Muscle layer of duodenum (tissue), 2 donors: ENCODE measurements around the gene PLA2G4B.
A peak's percentile ranks its signal among the peaks of the same experiment; 100 is the strongest.

Experiments
- H3K27ac ChIP-seq: one replicate; pipeline ENCODE4 v1.7.0; 2013; ENCODE audit warnings: mild to moderate bottlenecking, low read length
- H3K27me3 ChIP-seq: one replicate; pipeline ENCODE4 v1.7.0; 2013; ENCODE audit warnings: low read depth, mild to moderate bottlenecking, control low read depth, low read length
- H3K36me3 ChIP-seq, 2 donors: one replicate each; pipeline ENCODE4 v1.7.0; 2013; ENCODE audit warnings: low read length in 2 of 2, control low read depth in 1 of 2, mild to moderate bottlenecking in 1 of 2; ENCODE audit not compliant: insufficient read depth in 2 of 2, control insufficient read depth in 1 of 2
- H3K4me1 ChIP-seq, 2 donors: one replicate each; pipeline ENCODE4 v1.7.0; 2013; ENCODE audit warnings: low read length in 2 of 2, mild to moderate bottlenecking in 2 of 2, control low read depth in 1 of 2, moderate library complexity in 1 of 2; ENCODE audit not compliant: insufficient read depth in 2 of 2, control insufficient read depth in 1 of 2
- H3K4me3 ChIP-seq, 2 donors: one replicate each; pipeline ENCODE4 v1.7.0; 2013; ENCODE audit warnings: low read length in 2 of 2, low read depth in 1 of 2, mild to moderate bottlenecking in 1 of 2
- H3K9me3 ChIP-seq, 2 donors: one replicate each; pipeline ENCODE4 v1.7.0; 2013; ENCODE audit warnings: low read length in 2 of 2, control low read depth in 1 of 2, mild to moderate bottlenecking in 1 of 2; ENCODE audit not compliant: control insufficient read depth in 1 of 2
- donor health status: healthy.

Gene PLA2G4B

DNA sequence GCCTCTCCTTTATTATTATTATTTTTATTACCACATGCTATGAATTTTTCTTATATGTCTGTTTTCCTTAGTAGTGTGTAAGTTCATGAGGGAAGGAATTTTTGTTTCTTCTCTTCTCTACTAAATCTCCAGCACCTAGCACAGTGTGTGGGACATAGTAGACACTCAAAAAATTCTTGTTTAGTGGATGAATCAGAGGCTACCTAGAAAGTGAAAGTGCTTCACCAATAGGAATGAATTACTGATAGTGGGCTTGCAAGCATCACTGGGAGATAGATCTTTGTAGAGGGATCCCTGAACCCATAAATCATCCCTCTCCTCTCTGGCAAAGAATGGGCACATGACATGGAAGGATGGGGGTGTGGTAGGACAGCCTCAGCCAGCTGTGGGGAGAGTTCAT is 46.7 kb downstream of the PLA2G4B start:
- no peak overlapping the region for H3K4me3 ChIP-seq
- H3K4me1 ChIP-seq = peaks cover 0 to 7% of the 10 kb centered on the region in 2 donors
- H3K9me3 ChIP-seq = no peaks in the 10 kb centered on the region
- H3K27ac ChIP-seq = no peak overlapping the region
- H3K27me3 ChIP-seq = no peaks in the 10 kb centered on the region
- H3K36me3 ChIP-seq = no peaks in the 10 kb centered on the region

DNA sequence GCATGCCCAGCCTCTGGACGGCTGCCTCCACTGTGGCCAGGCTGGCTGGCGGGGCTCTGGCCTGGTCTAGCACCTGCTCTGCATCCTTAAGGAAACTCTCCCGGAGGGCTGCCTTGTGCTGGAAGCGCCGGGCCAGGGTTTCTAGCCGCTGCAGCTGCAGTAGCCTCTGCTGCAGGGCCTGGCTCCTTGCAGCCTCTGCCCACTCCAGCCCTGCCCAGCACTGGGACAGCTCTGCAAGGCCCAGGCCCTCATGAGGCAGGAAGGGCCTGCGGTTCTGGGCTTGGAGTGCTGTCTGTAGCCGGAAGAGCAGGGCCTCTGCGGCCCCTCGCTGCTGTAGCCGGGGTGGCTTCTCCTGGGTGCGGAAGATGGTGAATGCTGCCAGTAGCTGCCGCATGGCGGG is 47.2 kb downstream of the PLA2G4B start:
- peaks cover 0 to 7% of the 10 kb centered on the region in 2 donors for H3K4me1 ChIP-seq
- H3K27ac ChIP-seq = no peak overlapping the region
- H3K9me3 ChIP-seq = no peaks in the 10 kb centered on the region
- H3K4me3 ChIP-seq = no peak overlapping the region
- H3K36me3 ChIP-seq = no peaks in the 10 kb centered on the region
- no peaks in the 10 kb centered on the region for H3K27me3 ChIP-seq

DNA sequence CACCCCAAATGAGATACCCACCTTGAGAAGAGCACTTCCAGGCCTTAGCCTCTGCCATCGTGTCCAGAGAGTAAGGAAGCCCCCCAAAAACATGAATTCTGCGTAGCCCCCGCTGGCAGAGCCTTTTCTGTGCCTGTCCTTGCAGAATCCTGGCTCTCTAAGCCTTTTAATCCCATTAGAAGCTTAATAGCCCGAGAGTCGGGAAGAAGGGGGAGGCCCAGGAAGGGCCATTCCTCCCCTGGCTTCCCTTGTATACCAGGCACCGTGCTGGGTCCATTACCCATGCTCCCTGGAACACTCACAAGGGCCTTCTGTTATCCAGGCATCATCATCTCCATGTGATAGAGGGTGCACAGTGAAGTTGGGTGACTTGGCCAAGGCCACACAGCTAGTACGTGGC is 48.1 kb downstream of the PLA2G4B start:
- no peaks in the 10 kb centered on the region for H3K27me3 ChIP-seq
- H3K4me1 ChIP-seq = peaks cover 0 to 7% of the 10 kb centered on the region in 2 donors
- H3K9me3 ChIP-seq = no peaks in the 10 kb centered on the region
- H3K27ac ChIP-seq = no peak overlapping the region
- no peak overlapping the region for H3K4me3 ChIP-seq
- H3K36me3 ChIP-seq = no peaks in the 10 kb centered on the region

DNA sequence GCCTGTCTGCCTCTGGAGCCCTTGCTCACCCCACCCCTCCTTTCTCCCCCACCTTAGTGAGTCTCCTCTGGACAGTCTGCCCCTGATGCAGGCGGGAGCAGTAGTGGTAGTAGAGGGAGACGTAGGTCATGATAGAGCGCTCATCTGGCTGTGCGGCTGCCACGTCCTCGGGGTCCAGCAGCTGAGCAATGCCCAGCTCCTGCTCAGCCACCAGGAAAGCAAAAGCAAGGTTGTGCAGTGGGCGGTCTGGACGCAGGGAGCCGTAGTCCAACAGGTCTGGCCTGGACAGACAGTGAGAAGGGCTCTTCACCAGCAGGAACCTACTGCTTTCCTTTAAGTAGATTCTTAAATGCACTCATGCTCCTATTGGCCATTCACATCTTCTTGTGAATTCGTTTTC is 48.5 kb downstream of the PLA2G4B start:
- H3K27me3 ChIP-seq = no peaks in the 10 kb centered on the region
- H3K4me1 ChIP-seq = peaks cover 0 to 8% of the 10 kb centered on the region in 2 donors
- H3K27ac ChIP-seq = no peak overlapping the region
- H3K9me3 ChIP-seq = no peaks in the 10 kb centered on the region
- H3K4me3 ChIP-seq = no peak overlapping the region
- H3K36me3 ChIP-seq = no peaks in the 10 kb centered on the region

DNA sequence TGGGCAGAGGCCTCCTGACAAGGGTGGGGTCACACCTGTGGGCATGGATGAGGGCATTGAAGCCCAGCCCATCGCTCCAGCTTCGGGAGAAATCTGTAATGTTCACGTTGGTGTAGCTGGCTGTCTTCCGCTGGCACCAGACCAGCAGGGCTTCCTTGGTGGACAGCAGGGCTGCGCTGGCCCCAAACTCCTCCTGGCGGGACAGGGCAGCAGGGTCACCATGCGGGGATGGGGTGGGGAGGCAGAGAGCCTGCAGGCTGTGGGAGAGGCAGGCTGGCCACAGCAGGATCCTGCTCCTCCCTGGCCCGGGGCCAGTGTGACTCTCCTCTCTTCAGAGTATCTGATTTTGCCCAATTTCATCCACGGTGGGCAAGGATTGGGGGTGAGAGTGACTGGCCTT is 49.2 kb downstream of the PLA2G4B start:
- H3K4me1 ChIP-seq = peaks cover 0 to 10% of the 10 kb centered on the region in 2 donors
- H3K27me3 ChIP-seq = no peaks in the 10 kb centered on the region
- no peaks in the 10 kb centered on the region for H3K36me3 ChIP-seq
- H3K4me3 ChIP-seq = no peak overlapping the region
- H3K27ac ChIP-seq = no peak overlapping the region
- H3K9me3 ChIP-seq = no peaks in the 10 kb centered on the region

DNA sequence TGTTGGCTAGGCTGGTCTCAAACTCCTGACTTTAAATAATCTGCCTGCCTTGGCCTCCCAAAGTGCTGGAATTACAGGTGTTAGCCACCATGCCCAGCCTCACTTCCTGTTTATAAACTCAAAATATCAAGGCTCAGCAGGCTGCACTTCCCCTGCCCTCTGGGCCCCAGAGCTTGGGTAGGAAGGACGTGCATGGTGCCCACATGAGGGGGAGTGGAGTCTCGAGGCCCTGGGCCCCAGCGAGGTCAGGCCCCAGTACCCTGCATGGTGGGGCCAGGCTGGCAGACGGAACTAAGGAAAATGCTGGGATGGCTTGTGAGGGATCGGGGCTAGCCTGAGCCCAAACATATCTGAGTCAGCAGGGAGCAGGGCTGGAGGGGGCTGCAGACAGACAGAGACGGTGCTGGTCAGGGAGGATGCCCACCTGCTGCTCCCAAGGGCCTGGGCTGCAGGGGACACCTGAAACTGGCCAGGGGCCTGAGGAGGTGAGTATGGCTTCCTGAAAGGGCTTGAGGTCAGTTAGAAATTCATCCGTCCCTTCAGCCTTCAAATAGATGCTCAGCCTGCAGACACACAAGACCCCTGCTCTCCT is 50.1 kb downstream of the PLA2G4B start:
- no peak overlapping the region for H3K4me3 ChIP-seq

DNA sequence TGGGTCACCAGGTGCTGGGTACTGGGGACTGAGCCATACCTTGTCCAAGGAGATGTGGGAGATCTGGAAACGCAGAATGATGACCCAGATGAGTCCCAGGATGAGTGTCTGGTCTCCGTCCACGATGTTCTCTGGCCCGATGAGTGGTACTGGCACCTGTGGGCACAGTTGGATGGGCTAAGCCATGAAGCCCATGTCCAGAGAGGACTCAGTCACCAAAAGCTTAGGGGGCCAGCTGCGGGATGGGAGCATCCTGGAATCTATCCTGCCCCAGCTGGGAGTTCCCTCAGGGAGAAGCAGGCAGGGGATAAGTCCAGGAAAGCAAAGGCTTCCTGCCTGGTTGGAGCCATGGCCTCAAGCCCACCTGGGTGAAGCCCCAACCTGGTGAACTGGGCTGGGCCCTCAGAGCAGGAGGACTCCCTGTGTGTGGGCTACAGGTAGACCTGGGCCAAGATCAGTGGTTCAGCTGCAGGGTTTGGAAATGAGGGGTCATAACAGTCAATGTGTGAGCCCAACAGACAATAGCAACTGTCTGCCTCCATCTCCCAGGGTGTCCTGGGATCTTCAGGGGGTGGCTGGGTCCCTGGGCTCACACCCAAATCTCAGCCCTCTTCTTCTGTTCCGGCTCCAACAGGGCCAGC is 51.5 kb downstream of the PLA2G4B start:
- H3K27ac ChIP-seq = no peak overlapping the region
- H3K4me1 ChIP-seq = peaks cover 4 to 25% of the 10 kb centered on the region in 2 donors
- H3K27me3 ChIP-seq = no peaks in the 10 kb centered on the region
- no peaks in the 10 kb centered on the region for H3K9me3 ChIP-seq
- no peaks in the 10 kb centered on the region for H3K36me3 ChIP-seq
- no peak overlapping the region for H3K4me3 ChIP-seq

More for the DNA sequence above, 50.1 kb downstream of the PLA2G4B start:
- Histone ChIP-seq H3K9me3 (no peaks in the 10 kb centered on the region), H3K4me1 (peaks cover 0 to 11% of the 10 kb centered on the region in 2 donors), H3K27ac (no peak overlapping the region), H3K36me3 (no peaks in the 10 kb centered on the region), H3K27me3 (no peaks in the 10 kb centered on the region)

DNA sequence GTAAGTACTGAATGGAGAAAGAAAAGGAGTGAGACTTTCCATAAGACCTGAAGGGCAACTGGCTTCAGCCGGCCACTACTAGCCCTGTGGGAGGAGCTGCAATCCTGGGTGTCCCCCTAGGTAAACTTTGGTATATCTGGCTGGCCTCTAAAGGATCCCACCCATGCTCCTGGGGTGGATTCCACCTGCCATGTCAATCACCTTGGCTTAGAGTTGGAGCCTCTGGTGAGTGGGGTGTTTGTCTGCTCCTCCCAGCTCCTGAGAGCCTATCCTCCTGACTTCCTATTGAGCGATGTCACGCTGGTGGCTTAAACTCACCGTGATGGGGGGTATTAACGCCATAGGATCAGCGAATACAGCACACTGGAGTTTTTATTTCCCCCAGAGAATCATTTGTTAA is 52.6 kb downstream of the PLA2G4B start:
- Histone ChIP-seq H3K27me3 (no peaks in the 10 kb centered on the region), H3K36me3 (no peaks in the 10 kb centered on the region), H3K4me1 (peaks cover 4 to 28% of the 10 kb centered on the region in 2 donors), H3K9me3 (no peaks in the 10 kb centered on the region), H3K4me3 (no peak overlapping the region), H3K27ac (no peak overlapping the region)

DNA sequence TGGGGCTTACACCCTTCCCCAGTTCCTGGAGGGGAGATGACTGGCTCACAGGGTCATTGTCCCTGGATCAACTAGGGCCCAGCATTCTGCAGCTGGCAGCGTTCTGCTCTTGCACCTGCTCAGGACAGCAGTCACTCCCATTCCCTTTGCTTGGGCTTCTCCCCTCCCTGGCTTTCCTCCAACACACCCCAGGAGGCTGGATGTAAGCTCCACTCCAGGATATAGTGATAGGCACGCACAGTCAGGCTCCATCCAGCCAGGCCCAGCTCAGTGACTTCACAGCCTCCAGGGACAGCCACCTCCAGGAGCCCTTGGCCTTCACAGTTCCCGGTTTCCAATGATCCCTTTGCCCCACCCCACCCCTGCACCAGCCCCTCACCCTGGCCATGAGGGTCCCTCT is 53.3 kb downstream of the PLA2G4B start:
- Histone ChIP-seq H3K4me1 (peaks cover 4 to 28% of the 10 kb centered on the region in 2 donors), H3K9me3 (no peaks in the 10 kb centered on the region), H3K4me3 (no peak overlapping the region), H3K27ac (no peak overlapping the region), H3K36me3 (no peaks in the 10 kb centered on the region), H3K27me3 (no peaks in the 10 kb centered on the region)

DNA sequence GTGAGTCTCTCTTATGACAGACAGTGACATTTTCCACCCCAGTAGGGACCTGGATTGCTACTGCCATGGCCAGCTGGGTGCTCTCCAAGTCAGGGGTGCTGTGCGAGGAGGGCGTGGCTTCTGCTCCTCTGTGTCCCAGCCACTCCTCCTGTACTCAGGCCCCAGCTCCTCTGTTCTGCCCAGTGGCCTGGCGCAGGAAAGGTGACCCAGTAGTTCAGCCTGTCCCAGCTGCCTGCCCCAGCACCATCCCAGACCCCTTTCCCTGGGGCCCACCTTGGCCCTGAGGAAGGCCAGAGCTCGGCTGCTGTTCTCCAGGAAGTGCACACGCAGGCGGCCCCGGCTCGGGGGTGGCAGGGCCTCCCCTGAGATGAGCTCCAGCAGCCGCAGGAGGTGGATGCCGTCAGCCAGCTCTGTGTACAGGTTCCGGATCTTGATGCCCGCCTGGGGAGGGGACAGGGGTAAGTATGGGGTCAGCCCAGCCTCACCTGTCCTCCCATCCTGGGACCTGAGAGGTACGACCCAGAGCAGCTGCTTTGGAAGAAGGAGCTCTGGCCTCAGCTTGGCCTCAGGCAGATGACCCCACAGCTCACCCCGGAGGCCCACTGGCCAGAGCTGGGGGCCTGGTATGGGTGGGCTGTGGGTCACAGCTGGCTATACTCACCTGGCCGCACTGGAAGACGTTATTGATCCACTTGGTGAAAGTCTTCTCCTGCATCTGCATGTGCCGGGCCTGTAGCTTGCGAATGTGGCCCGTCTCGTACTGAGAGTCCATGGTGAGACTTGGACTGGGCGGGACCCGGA is 54.2 kb downstream of the PLA2G4B start:
- H3K9me3 ChIP-seq = no peaks in the 10 kb centered on the region
- H3K27me3 ChIP-seq = no peaks in the 10 kb centered on the region
- H3K27ac ChIP-seq = no peak overlapping the region
- H3K4me1 ChIP-seq = peaks cover 4 to 28% of the 10 kb centered on the region in 2 donors
- H3K4me3 ChIP-seq = no peak overlapping the region
- no peaks in the 10 kb centered on the region for H3K36me3 ChIP-seq

DNA sequence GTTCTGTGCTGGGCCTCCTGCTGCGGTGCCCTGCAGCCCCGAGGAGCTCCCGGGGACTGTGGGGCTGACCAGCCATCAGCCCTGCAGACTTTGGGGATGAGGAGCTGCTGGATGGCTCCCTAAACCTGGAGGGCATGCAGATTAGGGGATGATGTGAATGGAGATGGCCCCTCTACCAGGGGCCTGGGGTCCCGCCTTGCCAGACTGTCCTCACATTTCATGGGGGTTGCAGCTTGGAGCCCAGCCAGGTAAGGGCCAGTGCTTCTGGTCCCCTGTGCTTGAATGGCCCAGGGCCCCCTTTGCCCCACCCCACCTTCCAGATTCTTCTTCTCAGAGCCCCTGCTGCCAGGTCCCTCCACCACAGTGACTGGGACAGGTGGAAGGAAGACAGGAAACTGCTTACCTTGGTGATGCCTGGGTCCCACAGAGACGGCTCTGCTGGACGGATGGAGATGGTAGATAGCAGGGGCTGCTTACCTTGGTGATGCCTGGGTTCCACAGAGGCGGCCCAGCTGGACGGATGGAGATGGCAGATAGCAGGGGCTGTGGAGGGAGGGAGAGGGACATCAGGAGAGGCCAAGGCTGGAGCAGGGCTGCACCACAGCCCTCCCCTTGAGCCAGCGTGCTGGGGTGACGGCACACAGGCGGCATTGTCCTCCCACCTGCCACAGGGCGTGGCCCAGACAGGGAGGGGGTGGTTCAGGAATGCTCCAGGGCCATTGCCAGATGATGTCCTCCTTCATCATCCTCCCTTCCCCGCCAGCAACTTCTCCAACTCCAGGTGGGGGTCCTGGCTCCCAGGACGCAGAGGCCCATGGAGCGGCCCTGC is 55.0 kb downstream of the PLA2G4B start, which contains the start of gene SPTBN5:
TSS of gene SPTBN5 (minus strand) at position 632 of the 829 bp plus-strand sequence. CDS start at position 76, 556 bp downstream.
- peaks cover 4 to 28% of the 10 kb centered on the region in 2 donors for H3K4me1 ChIP-seq
- no peaks in the 10 kb centered on the region for H3K36me3 ChIP-seq
- no peaks in the 10 kb centered on the region for H3K27me3 ChIP-seq
- no peaks in the 10 kb centered on the region for H3K9me3 ChIP-seq
- peak within 1 kb of the TSS in 1 of 2 donors; percentile 40 for H3K4me3 ChIP-seq
- no peak within 1 kb of the TSS for H3K27ac ChIP-seq
